Endodermal cell (in vitro differentiated cells): ENCODE measurements around the gene PYGM. TPM values are rescaled to one million over a fixed set of nuclear protein-coding genes. Genes with fewer than 3 reads are reported as not detected.

Experiments used
- DNase-seq: peaks from one replicate; pipeline ENCODE4 v3.0.0-alpha.2; 2017
- H3K27ac ChIP-seq: 2 replicates; pipeline ENCODE4 v1.5.1; 2013; ENCODE audit warnings: mild to moderate bottlenecking, low read depth, low read length, moderate library complexity
- H3K27me3 ChIP-seq: 2 replicates; pipeline ENCODE4 v1.6.1; 2013; ENCODE audit warnings: mild to moderate bottlenecking, low read length, moderate library complexity; ENCODE audit not compliant: insufficient read depth, control insufficient read depth, poor library complexity, severe bottlenecking
- H3K36me3 ChIP-seq: 2 replicates; pipeline ENCODE4 v1.7.0; 2013; ENCODE audit warnings: mild to moderate bottlenecking, low read length, moderate library complexity; ENCODE audit not compliant: control insufficient read depth, insufficient read depth
- H3K4me1 ChIP-seq: one replicate; pipeline ENCODE4 v1.7.0; 2013; ENCODE audit warnings: low read length; ENCODE audit not compliant: control insufficient read depth, insufficient read depth
- H3K4me3 ChIP-seq: 2 replicates; pipeline ENCODE4 v1.5.1; 2013; ENCODE audit warnings: mild to moderate bottlenecking, low read length, moderate library complexity
- H3K9ac ChIP-seq: 2 replicates; pipeline ENCODE4 v1.6.1; 2013; ENCODE audit warnings: mild to moderate bottlenecking, low read length, moderate library complexity; ENCODE audit not compliant: poor library complexity, severe bottlenecking; ENCODE audit errors: extremely low read depth
- H3K9me3 ChIP-seq: 2 replicates; pipeline ENCODE4 v1.6.1; 2013; ENCODE audit warnings: mild to moderate bottlenecking, low read length, moderate library complexity; ENCODE audit not compliant: control insufficient read depth
- H3K27ac Mint-ChIP-seq: 2 replicates; pipeline ENCODE4 v1.8.0; 2020; ENCODE audit warnings: mixed read lengths
- H3K27me3 Mint-ChIP-seq: 2 replicates; pipeline ENCODE4 v1.8.0; 2021; ENCODE audit warnings: mild to moderate bottlenecking, mixed read lengths; ENCODE audit not compliant: insufficient read depth
- H3K36me3 Mint-ChIP-seq: 2 replicates; pipeline ENCODE4 v1.8.0; 2020; ENCODE audit warnings: low read depth, mixed read lengths
- H3K4me1 Mint-ChIP-seq: 2 replicates; pipeline ENCODE4 v1.8.0; 2020; ENCODE audit warnings: mixed read lengths
- H3K4me3 Mint-ChIP-seq: 2 replicates; pipeline ENCODE4 v1.8.0; 2020; ENCODE audit warnings: mild to moderate bottlenecking, moderate library complexity, mixed read lengths
- H3K9me3 Mint-ChIP-seq: 2 replicates; pipeline ENCODE4 v1.8.0; 2020; ENCODE audit warnings: mild to moderate bottlenecking, mixed read lengths
- CTCF ChIP-seq: fragments of 200-600 bp; sonication (generic); conservative IDR thresholded peaks from 2 replicates; pipeline ENCODE4 v1.5.0; 2021; ENCODE audit warnings: antibody characterized with exemption, mild to moderate bottlenecking
- WGBS, 2 experiments: methylation state at CpG; one replicate each; pipeline versions ENCODE4 v1.1.5 to v1.1.7; 2013; ENCODE audit warnings: missing lambda C conversion rate in 2 of 2, mixed read lengths in 1 of 2; ENCODE audit not compliant: insufficient coverage in 1 of 2, insufficient read length in 1 of 2; 5-methylcytosine and 5-hydroxymethylcytosine counted together
- total RNA-seq, 2 donors: library from RNA; stranded (reverse); fragmentation: NEBNext Ultra II Directional in 1 of 2; extraction: Animal tissue kit (Norgen Biotek cat#: 25700) in 1 of 2; gene quantifications; 2 replicates in 1 of 2; 3 replicates in 1 of 2; pipeline ENCODE4 v1.2.1, GENCODE V29; 2021

The PYGM gene
- total RNA-seq, 2 donors from 2014 or later: 1.1 to 1.2 TPM

GRCh38 chr11:64801561-64802369 lies 42.0 kb upstream of the PYGM start:
- H3K9ac ChIP-seq: no peak overlapping the region
- no peak for TF ChIP-seq CTCF
- H3K27ac Mint-ChIP-seq: no peak overlapping the region
- peaks cover 31% of the 10 kb centered on the region for H3K36me3 ChIP-seq
- DNase-seq: no peak
- H3K27me3 ChIP-seq: no peaks in the 10 kb centered on the region
- peaks cover 15% of the 10 kb centered on the region for H3K36me3 Mint-ChIP-seq
- 88 to 89% methylated on average over 5 to 13 of the region's 13 CpGs for WGBS, 2 experiments
- H3K4me3 Mint-ChIP-seq: peak overlapping the region; percentile 76
- no peaks in the 10 kb centered on the region for H3K27me3 Mint-ChIP-seq
- H3K4me1 ChIP-seq: no peaks in the 10 kb centered on the region
- H3K9me3 ChIP-seq: no peaks in the 10 kb centered on the region
- H3K27ac ChIP-seq: no peak overlapping the region
- H3K4me1 Mint-ChIP-seq: peaks cover 8% of the 10 kb centered on the region
- H3K4me3 ChIP-seq: peak overlapping the region; percentile 75
- no peaks in the 10 kb centered on the region for H3K9me3 Mint-ChIP-seq

GRCh38 chr11:64801158-64801464 lies 41.3 kb upstream of the PYGM start:
- no peak overlapping the region for H3K9ac ChIP-seq
- Mint-ChIP-seq H3K4me3 (no peak overlapping the region), H3K27ac (no peak overlapping the region), H3K27me3 (no peaks in the 10 kb centered on the region), H3K4me1 (peaks cover 8% of the 10 kb centered on the region), H3K9me3 (no peaks in the 10 kb centered on the region), H3K36me3 (peaks cover 13% of the 10 kb centered on the region)
- H3K4me1 ChIP-seq: no peaks in the 10 kb centered on the region
- no peaks in the 10 kb centered on the region for H3K9me3 ChIP-seq
- no peak overlapping the region for H3K27ac ChIP-seq
- WGBS, 2 experiments: 90 to 91% methylated on average over 5 to 9 of the region's 9 CpGs
- H3K4me3 ChIP-seq: no peak overlapping the region
- no peak for DNase-seq
- H3K27me3 ChIP-seq: no peaks in the 10 kb centered on the region
- peaks cover 29% of the 10 kb centered on the region for H3K36me3 ChIP-seq
- TF ChIP-seq CTCF: no peak

- Mint-ChIP-seq H3K27ac (no peak overlapping the region), H3K4me1 (peaks cover 8% of the 10 kb centered on the region), H3K36me3 (peaks cover 11% of the 10 kb centered on the region), H3K4me3 (no peak overlapping the region), H3K27me3 (no peaks in the 10 kb centered on the region), H3K9me3 (no peaks in the 10 kb centered on the region)
- Histone ChIP-seq H3K9ac (no peak overlapping the region), H3K4me1 (no peaks in the 10 kb centered on the region), H3K4me3 (no peak overlapping the region), H3K27ac (no peak overlapping the region), H3K27me3 (no peaks in the 10 kb centered on the region), H3K9me3 (no peaks in the 10 kb centered on the region), H3K36me3 (peaks cover 23% of the 10 kb centered on the region)
- no peak for DNase-seq
- 94 to 96% methylated on average over 14 to 26 of the region's 26 CpGs for WGBS, 2 experiments
- no peak for TF ChIP-seq CTCF
Measured at GRCh38 chr11:64800303-64801157, 40.8 kb upstream of the PYGM start.
